ENCODE results near the gene ROCK1.

- TF ChIP-seq CTCF (IDR thresholded peaks at IDR 0.05; ENCODE audit: extremely low read depth in 1 of 2, insufficient read depth in 1 of 2, low read depth in 1 of 2, low read length in 2 of 2) (no peak), MAX (IDR thresholded peaks at IDR 0.05; ENCODE audit: insufficient read depth, insufficient read length) (no peak), JUN (IDR thresholded peaks at IDR 0.05; ENCODE audit: borderline replicate concordance, insufficient read depth, insufficient read length, low read depth) (no peak), POLR2A (IDR thresholded peaks at IDR 0.05; ENCODE audit: low read depth, low read length) (no peak), POLR2AphosphoS5 (IDR thresholded peaks at IDR 0.05; ENCODE audit: insufficient read depth, low read depth, low read length) (no peak), EZH2 (IDR thresholded peaks at IDR 0.05; ENCODE audit: borderline replicate concordance, low read depth, low read length, severe bottlenecking) (no peak), GATA2 (IDR thresholded peaks at IDR 0.05; ENCODE audit: insufficient read depth, insufficient read length, low read depth, low read length) (no peak)
Measured at GRCh38 chr18:21109936-21110712, 1.5 kb downstream of the ROCK1 start.
